ENCODE data around the gene RAD52. TPM values are rescaled to one million over a fixed set of nuclear protein-coding genes. Genes with fewer than 3 reads are reported as not detected.

Gene RAD52
- total RNA-seq, 1 donor from 2014 or later, result 4.7 TPM

DNA sequence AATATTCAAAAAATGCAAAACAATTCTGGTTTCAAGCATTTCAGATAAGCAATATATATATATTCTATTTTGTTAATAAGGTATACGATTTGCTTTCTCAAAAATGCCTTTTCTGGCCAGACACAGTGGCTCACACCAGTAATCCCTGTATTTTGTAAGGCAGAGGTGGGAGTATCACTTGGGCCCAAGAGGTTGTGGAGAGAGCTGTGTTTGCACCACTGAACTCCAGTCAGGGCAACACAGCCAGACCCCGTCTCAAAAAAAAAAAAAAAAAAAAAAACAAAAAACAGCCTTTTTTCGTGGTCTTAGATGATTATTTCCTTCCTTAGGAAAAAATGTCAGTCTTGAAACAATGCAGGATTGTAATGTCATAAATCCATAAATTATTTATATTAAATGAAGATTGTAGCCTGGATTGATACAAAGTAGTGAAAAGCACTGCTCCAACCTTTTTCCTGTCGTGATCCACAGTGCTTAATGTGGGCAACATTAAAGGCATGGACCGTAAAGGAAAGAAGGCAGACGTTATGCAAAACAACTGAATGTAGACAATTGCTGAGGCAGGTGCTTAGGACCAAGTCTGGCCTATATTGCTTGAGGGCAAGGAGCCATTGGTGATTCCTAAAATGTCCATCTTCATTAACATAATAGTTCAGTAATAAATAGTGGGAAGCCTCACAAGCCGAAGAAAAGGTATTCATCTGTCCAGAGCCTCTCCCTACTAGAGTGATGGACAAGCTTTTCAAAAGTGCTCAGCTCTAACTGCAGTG is 36.8 kb downstream of the RAD52 start:
- ATAC-seq, result no peak

DNA sequence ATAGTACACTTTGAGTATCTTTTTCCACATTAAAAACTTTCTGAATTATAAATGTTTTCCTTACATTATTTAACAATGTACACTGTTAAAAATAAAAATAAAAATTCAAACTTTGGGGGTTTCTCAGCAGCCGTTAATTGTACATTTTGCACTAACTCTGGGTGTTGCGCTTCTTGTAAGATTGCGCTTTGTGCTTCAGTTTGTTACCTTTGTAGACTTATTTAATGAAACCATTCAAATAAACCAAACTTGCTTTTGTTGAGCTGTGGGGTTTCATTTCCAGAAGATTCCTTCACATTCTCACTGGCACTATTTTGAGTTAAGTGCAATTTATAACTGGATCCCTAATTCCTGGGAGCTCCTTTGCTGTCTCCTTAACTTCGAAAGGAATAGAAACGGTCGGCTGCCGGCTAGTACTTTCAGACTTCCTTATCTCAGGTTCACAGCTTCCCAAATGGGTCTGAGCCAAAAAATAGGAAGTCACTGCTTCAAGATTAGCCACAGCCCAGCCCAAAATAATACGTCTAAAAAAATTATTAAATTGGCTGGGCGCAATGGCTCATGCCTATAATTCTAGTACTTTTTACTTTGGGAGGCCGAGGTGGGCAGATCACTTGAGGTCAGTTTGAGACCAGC is 38.2 kb downstream of the RAD52 start:
- no peak for ATAC-seq

DNA sequence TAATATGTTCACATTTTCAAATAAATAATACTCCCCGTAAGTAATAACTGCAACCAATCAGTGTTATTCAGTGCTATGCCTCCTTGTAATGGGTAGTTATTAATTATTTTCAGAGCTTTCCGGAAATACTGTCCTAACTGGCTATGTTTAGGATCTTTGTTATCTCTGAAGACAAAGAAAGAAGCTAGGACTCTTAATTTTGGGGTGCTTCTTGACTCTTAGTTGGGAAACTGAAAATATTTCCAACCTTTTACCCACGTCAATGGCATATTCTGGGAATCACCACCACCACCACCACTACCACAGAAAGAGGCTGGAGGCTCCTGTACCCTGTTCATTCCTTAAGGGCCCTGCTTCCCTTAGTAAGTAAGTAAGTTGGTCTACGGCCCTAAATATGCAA is 39.1 kb downstream of the RAD52 start:
- no peak for ATAC-seq

DNA sequence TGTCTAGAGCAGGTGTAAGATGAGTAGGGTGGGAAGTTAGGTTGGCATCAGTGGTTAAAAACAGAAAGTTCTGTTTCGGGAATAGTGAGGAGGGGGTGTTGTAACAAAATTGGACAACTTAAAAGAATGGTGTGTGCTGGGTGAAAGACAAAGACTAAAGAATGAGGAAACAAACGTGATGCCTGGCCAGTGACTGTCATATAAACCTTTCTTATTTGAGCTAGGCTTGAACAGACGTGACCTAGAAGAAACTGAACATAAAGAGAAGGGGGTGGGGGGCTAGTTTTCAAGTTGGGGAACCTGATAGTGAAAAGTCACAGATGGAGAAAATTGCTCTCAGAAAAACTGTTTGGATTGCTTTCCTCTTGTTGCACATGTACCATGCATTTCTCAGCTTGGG is 39.6 kb downstream of the RAD52 start:
- ATAC-seq, result no peak

DNA sequence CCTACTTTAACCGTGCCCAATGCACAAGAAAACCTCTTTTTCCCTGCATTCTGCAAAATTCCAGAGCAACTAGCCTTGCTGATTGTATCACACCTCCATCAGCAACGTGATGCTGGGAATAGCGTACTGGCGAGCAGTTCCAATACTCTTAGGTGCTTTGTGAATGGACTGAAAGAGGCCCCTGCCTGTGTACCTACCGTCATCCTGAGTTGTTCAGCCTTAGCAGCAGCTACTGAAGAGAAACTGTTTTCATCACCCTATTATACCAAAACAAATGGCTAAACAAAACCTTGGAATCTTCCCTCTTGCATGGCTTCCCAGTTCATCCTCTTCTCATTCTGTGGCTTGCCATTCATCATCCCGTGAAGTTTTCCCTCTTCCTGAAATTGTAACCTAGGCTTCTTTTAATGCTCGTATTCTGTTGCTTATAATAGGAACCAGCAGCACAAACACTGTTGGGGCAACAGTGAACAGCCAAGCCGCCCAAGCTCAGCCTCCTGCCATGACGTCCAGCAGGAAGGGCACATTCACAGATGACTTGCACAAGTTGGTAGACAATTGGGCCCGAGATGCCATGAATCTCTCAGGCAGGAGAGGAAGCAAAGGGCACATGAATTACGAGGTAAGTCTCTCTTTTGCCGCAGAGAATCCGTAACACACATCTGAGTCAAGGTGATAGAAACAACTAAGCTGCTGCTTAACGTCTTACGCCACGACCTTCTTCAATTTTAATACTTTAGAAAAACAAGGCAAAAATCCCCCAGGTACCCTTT is 41.9 kb downstream of the RAD52 start:
- no peak for ATAC-seq

DNA sequence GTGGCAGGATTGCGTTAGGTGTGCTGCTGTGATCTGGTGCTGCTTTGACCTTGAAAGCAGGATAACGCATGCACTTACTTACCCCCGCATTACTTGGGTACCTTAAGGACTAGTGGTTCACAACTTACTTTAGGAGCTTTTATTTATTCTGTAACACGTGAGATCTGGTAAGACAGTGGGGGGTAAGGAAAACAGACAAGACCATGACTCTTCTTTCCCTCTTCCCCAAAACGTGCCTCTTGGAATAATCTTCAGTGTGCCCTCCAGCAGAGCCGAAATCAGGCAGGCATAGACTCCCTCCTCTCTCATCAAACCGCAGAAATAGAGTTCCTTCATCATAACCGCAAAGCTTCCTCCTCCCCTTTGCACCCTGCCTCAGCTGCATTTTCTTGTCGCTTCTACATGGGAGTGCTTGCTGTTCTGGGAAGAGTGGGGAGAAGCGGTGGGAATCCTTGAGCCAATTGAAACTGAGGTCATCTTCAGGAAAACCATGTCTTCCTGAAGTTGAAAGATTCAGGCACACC is 43.4 kb downstream of the RAD52 start:
- ATAC-seq, result no peak

DNA sequence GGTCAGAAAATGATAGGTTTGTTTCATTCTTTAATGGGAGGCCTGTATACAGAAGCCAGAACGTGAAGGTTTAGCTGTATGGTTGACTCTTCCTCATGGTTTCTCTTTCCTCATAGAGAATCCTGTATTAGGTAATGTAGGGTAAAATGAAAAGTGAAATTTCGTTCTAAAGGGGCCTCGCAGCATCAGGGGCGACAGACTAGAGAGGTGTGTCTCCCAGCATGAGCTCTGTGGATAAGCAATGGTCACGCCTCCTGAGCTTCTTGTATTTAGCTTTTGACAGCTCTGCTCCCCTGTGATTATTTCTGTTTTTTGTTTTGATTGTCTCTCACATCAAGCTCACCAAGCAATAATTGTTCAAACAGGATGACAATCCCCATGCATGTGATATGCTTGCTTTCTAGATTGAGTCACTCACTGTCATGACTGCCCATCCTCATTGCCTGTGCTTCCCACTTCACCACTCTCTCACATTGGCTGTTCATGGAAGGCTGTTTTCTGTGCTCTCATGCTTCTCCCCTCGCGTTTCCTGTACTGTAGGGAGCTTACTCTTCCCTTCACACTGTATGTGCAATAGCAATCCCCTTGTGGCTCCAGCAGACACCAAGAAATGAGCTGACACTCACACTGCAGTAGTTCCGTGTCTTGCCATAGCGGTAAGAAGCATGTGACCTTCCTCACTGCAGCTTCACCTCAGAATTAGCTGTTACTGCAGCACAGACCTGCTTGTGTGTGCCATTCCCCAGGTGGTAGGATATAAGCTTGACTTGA is 44.0 kb downstream of the RAD52 start:
- ATAC-seq, result no peak

DNA sequence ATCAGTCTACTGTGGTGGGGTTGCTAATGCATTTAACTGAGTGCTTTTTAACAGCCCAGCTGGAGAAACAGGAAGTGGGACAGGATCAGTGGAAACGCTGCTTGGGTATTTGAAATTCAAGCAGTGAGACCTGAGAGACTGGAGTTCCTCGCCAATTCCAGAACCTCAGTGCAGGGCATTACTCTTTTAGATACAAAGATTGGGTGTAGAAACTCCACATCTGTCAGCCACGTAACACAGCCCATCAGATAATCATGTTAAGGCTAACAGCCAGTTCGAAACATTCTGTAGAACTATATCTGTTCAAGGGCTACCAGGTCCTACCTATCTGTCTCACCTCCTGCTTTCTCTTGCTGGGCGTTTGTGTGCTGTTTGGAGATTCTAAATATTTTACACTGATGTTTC is 45.5 kb downstream of the RAD52 start:
- no peak for ATAC-seq

DNA sequence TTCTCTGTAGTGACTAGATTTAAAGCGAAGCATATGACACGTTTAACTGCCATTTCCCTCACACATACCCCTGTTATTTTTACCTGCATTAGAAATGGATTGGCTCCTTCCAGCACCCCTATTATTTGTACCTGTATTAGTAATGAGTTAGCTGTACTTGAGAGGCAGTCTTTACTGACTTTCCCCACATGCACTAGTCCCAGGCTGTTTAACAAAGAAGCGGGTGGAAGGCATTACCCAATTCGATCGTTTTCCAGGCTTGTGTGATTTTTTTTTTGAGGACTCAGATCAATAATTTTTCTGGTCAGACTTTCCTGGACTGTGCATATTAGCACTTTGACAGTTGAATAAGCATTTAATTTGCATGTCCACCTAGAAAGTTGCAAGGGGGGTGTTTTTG is 46.4 kb downstream of the RAD52 start:
- ATAC-seq, result no peak

DNA sequence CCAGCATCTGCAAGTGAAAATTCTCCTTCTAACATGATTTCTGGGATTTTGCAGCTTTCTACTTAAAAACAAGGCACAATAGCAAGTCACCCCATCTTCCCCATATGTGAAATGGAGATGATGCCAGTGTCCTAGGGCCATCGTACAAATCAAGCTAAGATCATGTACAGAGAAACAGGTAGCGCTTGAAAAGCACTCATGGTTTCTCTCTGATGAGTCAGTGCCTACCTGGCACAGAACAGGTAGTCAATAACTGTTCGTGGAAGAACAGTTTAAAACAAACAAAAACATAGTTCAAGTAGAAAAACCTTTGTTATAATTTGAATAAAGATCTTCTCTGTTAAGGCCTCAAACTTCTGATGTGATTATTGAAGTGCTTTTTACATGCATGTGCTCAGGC is 46.9 kb downstream of the RAD52 start:
- ATAC-seq, result peak; percentile 64

DNA sequence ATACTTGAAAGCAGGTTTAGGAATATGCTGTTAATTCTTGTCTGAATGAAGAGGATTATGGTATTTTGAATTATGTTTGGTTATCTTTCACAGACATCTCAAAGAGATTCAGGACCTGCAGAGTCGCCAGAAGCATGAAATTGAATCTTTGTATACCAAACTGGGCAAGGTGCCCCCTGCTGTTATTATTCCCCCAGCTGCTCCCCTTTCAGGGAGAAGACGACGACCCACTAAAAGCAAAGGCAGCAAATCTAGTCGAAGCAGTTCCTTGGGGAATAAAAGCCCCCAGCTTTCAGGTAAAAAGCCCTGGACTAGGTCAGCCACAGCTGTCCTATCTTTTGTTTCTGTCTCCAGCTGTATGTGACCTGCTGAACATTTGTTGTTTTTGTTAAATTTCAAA is 52.1 kb downstream of the RAD52 start:
- no peak for ATAC-seq

DNA sequence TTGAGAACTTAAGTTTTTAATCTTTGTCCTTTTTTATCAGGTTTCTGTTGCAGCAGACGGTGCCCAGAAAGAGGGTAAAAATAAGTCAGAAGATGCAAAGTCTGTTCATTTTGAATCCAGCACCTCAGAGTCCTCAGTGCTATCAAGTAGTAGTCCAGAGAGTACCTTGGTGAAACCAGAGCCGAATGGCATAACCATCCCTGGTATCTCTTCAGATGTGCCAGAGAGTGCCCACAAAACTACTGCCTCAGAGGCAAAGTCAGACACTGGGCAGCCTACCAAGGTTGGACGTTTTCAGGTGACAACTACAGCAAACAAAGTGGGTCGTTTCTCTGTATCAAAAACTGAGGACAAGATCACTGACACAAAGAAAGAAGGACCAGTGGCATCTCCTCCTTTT is 53.5 kb downstream of the RAD52 start:
- ATAC-seq, result no peak

DNA sequence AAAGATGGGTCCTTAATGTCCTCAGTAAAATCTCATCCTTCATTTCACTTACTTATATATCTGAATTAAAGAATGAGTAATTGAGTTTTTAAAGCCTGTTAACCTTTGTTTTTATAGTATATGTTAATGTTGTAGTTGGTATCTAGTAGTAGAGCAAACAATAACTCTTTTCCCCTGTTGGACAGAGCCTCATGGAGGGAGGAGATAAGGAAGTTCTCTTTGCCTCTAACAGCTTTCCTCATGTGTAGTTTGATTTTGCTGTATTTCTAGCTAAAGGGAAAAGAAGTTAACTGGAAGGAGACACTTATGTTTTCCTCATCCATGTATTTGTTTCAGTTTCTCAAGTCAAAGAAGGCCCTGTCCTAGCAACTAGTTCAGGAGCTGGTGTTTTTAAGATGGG is 55.3 kb downstream of the RAD52 start:
- no peak for ATAC-seq

DNA sequence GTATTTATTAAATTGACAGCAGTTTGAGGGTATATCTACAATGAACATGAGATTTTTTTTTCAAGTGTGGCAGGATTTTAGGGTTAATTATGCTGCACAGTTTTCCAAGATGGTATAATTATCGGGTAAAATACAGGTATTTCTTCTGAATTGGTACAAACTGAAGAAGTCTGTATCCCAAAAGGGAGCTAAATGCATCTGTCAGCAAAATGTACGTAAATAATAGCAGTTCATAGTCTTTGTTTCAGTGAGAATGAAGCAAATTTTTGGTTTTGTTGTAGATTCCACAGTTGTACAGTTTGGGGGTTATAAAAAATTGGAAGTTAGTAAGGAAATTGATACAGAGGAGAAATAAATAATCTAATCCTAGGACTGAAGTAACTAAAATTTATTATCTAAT is 63.3 kb downstream of the RAD52 start:
- ATAC-seq, result no peak

DNA sequence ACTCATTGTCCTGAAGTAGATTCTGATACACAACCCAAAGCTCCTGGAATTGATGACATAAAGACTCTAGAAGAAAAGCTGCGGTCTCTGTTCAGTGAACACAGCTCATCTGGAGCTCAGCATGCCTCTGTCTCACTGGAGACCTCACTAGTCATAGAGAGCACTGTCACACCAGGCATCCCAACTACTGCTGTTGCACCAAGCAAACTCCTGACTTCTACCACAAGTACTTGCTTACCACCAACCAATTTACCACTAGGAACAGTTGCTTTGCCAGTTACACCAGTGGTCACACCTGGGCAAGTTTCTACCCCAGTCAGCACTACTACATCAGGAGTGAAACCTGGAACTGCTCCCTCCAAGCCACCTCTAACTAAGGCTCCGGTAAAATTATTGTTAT is 63.8 kb downstream of the RAD52 start:
- no peak for ATAC-seq

DNA sequence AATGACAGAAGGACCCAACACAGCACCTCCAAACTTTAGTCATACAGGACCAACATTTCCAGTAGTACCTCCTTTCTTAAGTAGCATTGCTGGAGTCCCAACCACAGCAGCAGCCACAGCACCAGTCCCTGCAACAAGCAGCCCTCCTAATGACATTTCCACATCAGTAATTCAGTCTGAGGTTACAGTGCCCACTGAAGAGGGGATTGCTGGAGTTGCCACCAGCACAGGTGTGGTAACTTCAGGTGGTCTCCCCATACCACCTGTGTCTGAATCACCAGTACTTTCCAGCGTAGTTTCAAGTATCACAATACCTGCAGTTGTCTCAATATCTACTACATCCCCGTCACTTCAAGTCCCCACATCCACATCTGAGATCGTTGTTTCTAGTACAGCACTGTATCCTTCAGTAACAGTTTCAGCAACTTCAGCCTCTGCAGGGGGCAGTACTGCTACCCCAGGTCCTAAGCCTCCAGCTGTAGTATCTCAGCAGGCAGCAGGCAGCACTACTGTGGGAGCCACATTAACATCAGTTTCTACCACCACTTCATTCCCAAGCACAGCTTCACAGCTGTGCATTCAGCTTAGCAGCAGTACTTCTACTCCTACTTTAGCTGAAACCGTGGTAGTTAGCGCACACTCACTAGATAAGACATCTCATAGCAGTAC is 64.6 kb downstream of the RAD52 start:
- ATAC-seq, result no peak

DNA sequence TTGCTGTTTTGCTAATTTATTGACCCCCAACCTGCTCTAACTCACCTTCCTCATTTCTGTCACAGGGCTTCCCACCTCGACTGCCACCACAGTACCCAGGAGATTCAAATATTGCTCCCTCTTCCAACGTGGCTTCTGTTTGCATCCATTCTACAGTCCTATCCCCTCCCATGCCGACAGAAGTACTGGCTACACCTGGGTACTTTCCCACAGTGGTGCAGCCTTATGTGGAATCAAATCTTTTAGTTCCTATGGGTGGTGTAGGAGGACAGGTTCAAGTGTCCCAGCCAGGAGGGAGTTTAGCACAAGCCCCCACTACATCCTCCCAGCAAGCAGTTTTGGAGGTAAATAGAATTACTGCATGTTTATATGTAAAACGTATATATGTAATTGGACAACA is 68.8 kb downstream of the RAD52 start:
- ATAC-seq, result no peak

DNA sequence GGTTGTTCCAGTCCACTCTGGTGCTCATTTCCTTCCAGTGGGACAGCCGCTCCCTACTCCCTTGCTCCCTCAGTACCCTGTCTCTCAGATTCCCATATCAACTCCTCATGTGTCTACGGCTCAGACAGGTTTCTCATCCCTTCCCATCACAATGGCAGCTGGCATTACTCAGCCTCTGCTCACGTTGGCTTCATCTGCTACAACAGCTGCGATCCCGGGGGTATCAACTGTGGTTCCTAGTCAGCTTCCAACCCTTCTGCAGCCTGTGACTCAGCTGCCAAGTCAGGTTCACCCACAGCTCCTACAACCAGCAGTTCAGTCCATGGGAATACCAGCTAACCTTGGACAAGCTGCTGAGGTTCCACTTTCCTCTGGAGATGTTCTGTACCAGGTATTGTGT is 69.9 kb downstream of the RAD52 start:
- peak; percentile 11 for ATAC-seq

DNA sequence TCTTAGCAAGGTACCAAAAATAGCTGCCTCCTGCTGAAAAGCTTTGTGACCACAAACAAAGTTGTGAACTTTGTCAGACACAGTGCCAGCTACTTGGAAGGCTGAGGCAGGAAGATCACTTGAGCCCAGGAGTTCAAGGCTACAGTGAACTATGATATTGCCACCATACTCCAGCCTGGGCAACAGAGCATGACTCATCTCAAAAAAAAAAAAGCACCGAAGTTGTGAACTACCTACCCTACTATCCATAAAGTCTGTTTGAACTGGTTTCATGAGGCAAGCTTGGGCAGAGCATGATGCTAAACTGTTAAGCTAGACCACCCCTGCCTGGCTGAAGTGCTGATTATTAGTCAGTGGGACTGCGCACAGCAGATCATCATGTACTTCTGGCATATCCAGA is 75.5 kb downstream of the RAD52 start:
- peak; percentile 87 for ATAC-seq

DNA sequence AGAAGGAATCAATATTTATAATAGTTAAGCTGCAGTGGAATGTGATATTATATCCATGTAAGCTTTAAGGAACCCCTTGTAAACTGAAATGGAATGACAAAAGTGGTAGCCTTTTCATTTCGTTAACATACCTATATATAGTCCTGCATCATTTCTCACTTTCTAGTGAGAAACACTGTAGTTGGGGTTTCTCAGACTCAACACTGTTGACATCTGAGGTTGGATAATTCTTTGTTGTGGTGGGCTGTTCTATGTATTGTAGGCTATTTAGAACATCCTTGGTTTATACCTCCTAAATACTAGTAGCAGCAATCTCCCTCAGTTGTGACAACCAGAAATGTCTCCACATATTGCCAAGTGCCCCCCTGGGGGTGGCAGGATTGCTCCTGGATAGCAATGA is 79.1 kb downstream of the RAD52 start:
- no peak for ATAC-seq

DNA sequence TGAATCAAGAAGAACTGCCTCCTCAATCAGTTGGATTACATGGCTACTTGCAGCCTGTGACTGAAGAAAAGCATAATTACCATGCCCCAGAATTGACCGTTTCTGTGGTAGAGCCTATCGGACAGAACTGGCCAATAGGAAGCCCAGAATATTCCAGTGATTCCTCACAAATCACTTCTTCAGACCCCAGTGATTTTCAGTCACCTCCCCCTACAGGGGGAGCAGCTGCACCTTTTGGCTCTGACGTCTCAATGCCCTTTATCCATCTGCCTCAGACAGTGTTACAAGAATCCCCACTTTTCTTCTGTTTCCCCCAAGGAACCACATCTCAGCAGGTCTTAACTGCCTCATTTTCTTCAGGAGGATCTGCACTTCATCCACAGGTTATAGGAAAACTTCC is 80.8 kb downstream of the RAD52 start:
- ATAC-seq, result no peak

DNA sequence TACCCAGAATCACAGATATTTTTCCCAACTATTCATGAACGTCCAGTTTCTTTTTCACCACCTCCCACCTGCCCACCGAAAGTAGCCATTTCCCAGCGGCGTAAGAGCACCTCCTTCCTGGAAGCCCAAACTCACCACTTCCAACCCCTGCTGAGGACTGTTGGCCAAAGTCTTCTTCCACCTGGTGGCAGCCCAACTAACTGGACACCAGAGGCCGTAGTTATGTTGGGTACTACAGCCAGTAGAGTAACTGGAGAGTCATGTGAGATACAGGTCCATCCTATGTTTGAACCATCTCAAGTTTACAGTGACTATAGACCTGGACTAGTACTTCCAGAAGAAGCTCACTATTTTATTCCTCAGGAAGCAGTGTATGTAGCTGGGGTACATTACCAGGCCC is 81.6 kb downstream of the RAD52 start:
- no peak for ATAC-seq
